ENCODE measurements around the gene ZNF800.
"Not testable (repeated sequence)": the region's sequence is repeated elsewhere in the genome, so short reads cannot be mapped to it uniquely, and the experiment has no call there.

Gene ZNF800, protein sequence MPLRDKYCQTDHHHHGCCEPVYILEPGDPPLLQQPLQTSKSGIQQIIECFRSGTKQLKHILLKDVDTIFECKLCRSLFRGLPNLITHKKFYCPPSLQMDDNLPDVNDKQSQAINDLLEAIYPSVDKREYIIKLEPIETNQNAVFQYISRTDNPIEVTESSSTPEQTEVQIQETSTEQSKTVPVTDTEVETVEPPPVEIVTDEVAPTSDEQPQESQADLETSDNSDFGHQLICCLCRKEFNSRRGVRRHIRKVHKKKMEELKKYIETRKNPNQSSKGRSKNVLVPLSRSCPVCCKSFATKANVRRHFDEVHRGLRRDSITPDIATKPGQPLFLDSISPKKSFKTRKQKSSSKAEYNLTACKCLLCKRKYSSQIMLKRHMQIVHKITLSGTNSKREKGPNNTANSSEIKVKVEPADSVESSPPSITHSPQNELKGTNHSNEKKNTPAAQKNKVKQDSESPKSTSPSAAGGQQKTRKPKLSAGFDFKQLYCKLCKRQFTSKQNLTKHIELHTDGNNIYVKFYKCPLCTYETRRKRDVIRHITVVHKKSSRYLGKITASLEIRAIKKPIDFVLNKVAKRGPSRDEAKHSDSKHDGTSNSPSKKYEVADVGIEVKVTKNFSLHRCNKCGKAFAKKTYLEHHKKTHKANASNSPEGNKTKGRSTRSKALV

DNA sequence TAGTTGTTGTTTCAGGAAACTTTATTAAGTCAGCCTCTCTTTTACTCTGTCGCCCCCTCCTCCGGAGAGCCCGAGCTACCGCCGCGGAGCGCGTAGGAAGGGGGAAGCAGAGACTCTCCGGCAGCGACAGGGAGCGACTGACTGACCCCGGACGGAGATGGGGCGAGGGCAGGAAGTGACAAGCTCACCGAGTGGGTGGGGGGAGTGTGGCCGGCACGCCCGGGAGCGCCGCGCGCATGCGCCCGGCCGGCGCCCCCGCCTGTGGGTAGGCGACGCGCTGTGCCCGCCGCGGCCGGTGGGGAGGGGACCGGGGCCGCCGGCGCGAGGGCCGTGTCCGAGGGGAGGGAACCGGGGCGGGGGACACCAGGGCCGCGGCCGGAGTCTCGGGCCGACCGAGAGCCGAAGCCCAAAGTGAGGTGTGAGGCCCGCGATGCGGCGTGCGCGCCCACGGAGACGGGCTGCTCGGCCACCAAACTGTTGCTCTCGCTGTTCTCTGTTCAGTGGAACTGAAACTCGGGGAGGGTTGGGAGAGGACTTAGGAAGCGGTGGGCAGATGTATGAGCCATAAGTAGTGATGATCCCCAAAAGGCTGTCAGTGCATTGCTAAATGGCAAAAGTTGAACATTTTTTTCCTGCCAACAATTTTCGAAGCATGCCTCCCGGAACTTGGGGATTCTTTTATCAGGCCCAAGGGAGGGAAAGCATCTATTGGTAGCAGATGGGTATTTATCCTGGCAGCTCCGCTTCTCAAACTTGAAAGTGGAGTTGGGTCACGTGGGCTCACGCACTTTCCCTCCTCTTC is at the start of gene ZNF800:
ZNF800 (minus strand) TSS at position 143 of the 802 bp plus-strand sequence. CDS start 1,151 bp downstream, outside the sequence.
- peak within 1 kb of the TSS; percentile 83 for H3K4me3 ChIP-seq (ENCODE audit: control insufficient read depth, low read depth, low read length)
- DNase-seq (ENCODE audit: low read depth) = peak; percentile 81
- TF ChIP-seq, protein P1, sequence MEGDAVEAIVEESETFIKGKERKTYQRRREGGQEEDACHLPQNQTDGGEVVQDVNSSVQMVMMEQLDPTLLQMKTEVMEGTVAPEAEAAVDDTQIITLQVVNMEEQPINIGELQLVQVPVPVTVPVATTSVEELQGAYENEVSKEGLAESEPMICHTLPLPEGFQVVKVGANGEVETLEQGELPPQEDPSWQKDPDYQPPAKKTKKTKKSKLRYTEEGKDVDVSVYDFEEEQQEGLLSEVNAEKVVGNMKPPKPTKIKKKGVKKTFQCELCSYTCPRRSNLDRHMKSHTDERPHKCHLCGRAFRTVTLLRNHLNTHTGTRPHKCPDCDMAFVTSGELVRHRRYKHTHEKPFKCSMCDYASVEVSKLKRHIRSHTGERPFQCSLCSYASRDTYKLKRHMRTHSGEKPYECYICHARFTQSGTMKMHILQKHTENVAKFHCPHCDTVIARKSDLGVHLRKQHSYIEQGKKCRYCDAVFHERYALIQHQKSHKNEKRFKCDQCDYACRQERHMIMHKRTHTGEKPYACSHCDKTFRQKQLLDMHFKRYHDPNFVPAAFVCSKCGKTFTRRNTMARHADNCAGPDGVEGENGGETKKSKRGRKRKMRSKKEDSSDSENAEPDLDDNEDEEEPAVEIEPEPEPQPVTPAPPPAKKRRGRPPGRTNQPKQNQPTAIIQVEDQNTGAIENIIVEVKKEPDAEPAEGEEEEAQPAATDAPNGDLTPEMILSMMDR (conservative IDR thresholded peaks at IDR 0.05; ENCODE audit: control insufficient read depth, insufficient read depth, low read depth, low read length) = no peak

DNA sequence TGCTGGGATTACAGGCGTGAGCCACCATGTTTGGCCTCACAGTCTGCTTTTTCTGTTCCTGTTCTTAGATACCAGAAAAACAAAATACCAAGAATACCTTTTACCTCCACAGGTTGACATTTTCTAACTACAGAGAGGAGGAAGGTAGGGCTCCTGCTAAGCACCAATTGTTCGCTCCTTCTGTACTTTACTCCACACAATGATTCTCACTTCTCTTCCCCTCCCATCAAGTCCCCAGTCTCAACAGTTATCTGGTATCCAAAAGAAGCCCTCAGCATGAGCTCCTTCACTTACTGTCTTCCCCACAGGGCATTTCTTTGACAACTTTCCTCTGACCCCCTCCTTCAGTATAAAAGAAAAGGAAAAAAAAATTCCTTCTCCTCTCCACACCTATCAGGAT is 47.7 kb upstream of the ZNF800 start:
- no peak overlapping the region for H3K4me3 ChIP-seq (ENCODE audit: control insufficient read depth, low read depth, low read length)
- TF ChIP-seq, protein P1 (conservative IDR thresholded peaks at IDR 0.05; ENCODE audit: control insufficient read depth, insufficient read depth, low read depth, low read length) = no peak
- no peak for DNase-seq (ENCODE audit: low read depth)

DNA sequence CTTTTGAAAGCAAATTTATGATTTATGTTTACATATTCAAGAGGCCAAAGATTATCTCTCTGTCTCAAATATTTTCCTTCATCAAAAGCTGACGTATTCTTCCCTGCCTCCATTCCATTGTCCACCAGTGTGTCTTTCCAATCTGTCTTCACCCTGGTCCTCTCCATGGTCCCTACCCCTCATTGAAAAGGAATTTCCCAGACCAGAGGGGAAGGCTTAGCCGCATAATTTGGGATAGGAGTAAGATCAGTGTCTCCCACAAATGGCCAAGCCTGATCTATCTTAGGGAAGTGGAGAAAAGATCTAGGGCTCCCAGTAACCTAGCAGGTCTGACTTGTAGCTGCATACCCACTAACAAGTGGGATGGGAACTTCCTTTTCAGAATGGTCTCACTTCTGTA is 46.3 kb upstream of the ZNF800 start:
- DNase-seq (ENCODE audit: low read depth) = no peak
- TF ChIP-seq, protein P1 (conservative IDR thresholded peaks at IDR 0.05; ENCODE audit: control insufficient read depth, insufficient read depth, low read depth, low read length) = no peak
- no peak overlapping the region for H3K4me3 ChIP-seq (ENCODE audit: control insufficient read depth, low read depth, low read length)

DNA sequence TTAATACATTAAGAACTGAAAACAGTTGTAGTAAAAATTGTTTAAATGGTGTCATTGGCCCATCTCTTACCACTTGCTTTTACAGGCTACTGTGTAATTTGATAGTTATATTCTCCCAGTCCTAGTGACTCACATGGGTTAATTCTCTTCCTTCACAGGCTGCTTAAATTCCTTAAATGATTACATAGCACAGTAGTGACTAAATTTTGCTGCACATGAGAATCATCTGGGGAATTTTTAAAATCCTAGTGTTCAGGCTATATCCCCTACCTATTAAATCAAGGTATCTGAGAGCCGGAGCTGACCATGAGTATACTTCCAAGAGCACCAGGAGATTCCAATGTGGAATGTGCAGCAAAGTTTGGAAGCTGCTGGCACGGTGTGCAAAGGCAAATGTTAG is 45.3 kb upstream of the ZNF800 start:
- DNase-seq (ENCODE audit: low read depth) = peak; percentile 70
- no peak overlapping the region for H3K4me3 ChIP-seq (ENCODE audit: control insufficient read depth, low read depth, low read length)
- TF ChIP-seq, protein P1 (conservative IDR thresholded peaks at IDR 0.05; ENCODE audit: control insufficient read depth, insufficient read depth, low read depth, low read length) = no peak

DNA sequence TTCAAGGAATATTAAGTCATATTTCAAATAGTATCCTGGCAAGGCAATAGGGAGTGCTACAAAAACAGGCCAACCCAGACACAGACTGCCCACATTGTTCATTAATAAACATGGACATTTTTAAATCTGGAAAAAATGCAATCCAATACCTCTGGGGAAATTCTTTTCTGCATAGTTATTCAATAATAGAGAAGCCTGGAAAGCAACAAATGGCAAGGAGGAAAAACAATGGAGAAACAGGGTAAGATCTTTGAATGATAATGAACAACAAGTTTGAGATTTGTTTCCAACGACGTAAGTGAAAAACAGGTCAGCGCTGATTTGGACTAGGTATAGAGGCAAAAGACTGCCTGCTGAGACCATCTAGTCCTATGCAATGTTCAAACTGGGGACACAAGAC is 44.7 kb upstream of the ZNF800 start:
- DNase-seq (ENCODE audit: low read depth) = no peak
- no peak overlapping the region for H3K4me3 ChIP-seq (ENCODE audit: control insufficient read depth, low read depth, low read length)
- TF ChIP-seq, protein P1 (conservative IDR thresholded peaks at IDR 0.05; ENCODE audit: control insufficient read depth, insufficient read depth, low read depth, low read length) = no peak

DNA sequence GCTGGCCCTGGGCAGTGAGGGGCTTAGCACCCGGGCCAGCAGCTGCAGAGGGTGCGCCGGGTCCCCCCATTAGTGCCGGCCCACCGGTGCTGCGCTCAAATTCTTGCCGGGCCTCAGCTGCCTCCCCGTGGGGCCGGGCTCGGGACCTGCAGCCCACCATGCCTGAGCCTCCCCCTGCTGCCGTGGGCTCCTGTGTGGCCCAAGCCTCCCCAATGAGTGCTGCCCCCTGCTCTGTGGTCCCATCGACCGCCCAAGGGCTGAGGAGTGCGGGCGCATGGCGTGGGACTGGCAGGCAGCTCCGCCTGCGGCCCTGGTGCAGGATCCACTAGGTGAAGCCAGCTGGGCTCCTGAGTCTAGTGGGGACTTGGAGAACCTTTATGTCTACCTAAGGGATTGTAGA is 36.8 kb upstream of the ZNF800 start:
- not testable (repeated sequence) for H3K4me3 ChIP-seq (ENCODE audit: control insufficient read depth, low read depth, low read length); DNase-seq (ENCODE audit: low read depth)

Measured in fibroblast of mammary gland (primary cell).